ENCODE data around the gene KCNIP3. TPM values are rescaled to one million over a fixed set of nuclear protein-coding genes. Genes with fewer than 3 reads are reported as not detected.

The KCNIP3 gene
- total RNA-seq, 1 experiment from 2014 or later: 4.5 TPM

- Histone ChIP-seq H3K27ac (no peak overlapping the region), H3K4me3 (peak overlapping the region; percentile 18; the same call in 1 of the 2 replicates), H3K79me2 (ENCODE audit: low read depth) (no peaks in the 10 kb centered on the region), H3K4me1 (replicated peaks; ENCODE audit: insufficient read depth) (0 out of 2 replicates have a peak, but pooled peaks cover 4% of the 10 kb centered on the region), H3K27me3 (ENCODE audit: insufficient read depth, low read depth) (peaks cover 26% of the 10 kb centered on the region), H4K20me1 (ENCODE audit: insufficient read depth) (no peaks in the 10 kb centered on the region), H3K9me2 (ENCODE audit: insufficient read depth) (no peaks in the 10 kb centered on the region), H3F3A (ENCODE audit: insufficient read depth, low read depth) (no peaks in the 10 kb centered on the region), H3K9me3 (ENCODE audit: insufficient read depth, low read depth) (no peaks in the 10 kb centered on the region), H3K36me3 (ENCODE audit: low read depth) (no peaks in the 10 kb centered on the region), H2AFZ (peak overlapping the region; percentile 66; the same call in 1 of the 2 replicates), H3K4me2 (peak overlapping the region; percentile 55)
- DNase-seq: no peak
- TF ChIP-seq CTCF (conservative IDR thresholded peaks at IDR 0.05): no peak
- no peak for TF ChIP-seq EZH2 (IDR thresholded peaks at IDR 0.05; ENCODE audit: low read depth)
- no TSS peak for BruUV-seq (replicated peaks)
- POLR2A ChIA-PET (ENCODE audit: unreplicated experiment): interaction anchor here (0.6 kb wide), 1 partner anchor 137 kb away, joined by 4 read pairs; no protein-coding TSS in a partner anchor
- intact Hi-C loops (cut with micrococcal nuclease; ENCODE audit: unreplicated experiment): loop anchor here (1.0 kb wide), 1 partner anchor 340 kb away; no protein-coding TSS in a partner anchor
- CTCF ChIA-PET: interaction anchor here (0.6 to 2.7 kb wide), 5 partner anchors 12 to 341 kb away, joined by 3 to 11 read pairs (median 7); partner anchors contain the start of gene FAHD2A
Observed at GRCh38 chr2:95388856-95389244, 91.7 kb downstream of the KCNIP3 start.

GRCh38 chr2:95389245-95390119 is 92.3 kb downstream of the KCNIP3 start:
- DNase-seq: peak in 1 of 2 experiments; percentile 74
- Histone ChIP-seq H3K79me2 (ENCODE audit: low read depth) (no peaks in the 10 kb centered on the region), H3K9me3 (ENCODE audit: insufficient read depth, low read depth) (no peaks in the 10 kb centered on the region), H3K9me2 (ENCODE audit: insufficient read depth) (no peaks in the 10 kb centered on the region), H3K36me3 (ENCODE audit: low read depth) (no peaks in the 10 kb centered on the region), H3K27me3 (ENCODE audit: insufficient read depth, low read depth) (peaks cover 20% of the 10 kb centered on the region; the same call in 1 of the 2 replicates), H4K20me1 (ENCODE audit: insufficient read depth) (no peaks in the 10 kb centered on the region), H3K4me2 (peak overlapping the region; percentile 55), H3K4me3 (peak overlapping the region; percentile 18; the same call in 1 of the 2 replicates), H2AFZ (0 out of 2 replicates have a peak overlapping the region, but pooled peaks have one; percentile 66), H3K4me1 (replicated peaks; ENCODE audit: insufficient read depth) (0 out of 2 replicates have a peak, but pooled peaks cover 4% of the 10 kb centered on the region), H3K27ac (no peak overlapping the region), H3F3A (ENCODE audit: insufficient read depth, low read depth) (no peaks in the 10 kb centered on the region)
- BruUV-seq (replicated peaks): no TSS peak
- ChIA-PET CTCF (interaction anchor here (0.6 to 2.7 kb wide), 5 partner anchors 12 to 340 kb away, joined by 3 to 11 read pairs (median 7); partner anchors contain the start of gene FAHD2A), POLR2A (ENCODE audit: unreplicated experiment) (interaction anchor here (0.6 kb wide), 2 partner anchors 13 to 137 kb away, joined by 3 to 4 read pairs; partner anchors contain the start of gene FAHD2A)
- TF ChIP-seq CTCF (conservative IDR thresholded peaks at IDR 0.05) (peak; percentile 97), EZH2 (IDR thresholded peaks at IDR 0.05; ENCODE audit: low read depth) (no peak)
- intact Hi-C loops (cut with micrococcal nuclease; ENCODE audit: unreplicated experiment): loop anchor here (1.0 kb wide), 1 partner anchor 340 kb away; no protein-coding TSS in a partner anchor

- TF ChIP-seq CTCF (conservative IDR thresholded peaks at IDR 0.05) (no peak), EZH2 (IDR thresholded peaks at IDR 0.05; ENCODE audit: low read depth) (no peak)
- no peak overlapping the region for H3K4me2 ChIP-seq
- H3K4me3 ChIP-seq: no peak overlapping the region
- no peaks in the 10 kb centered on the region for H4K20me1 ChIP-seq (ENCODE audit: insufficient read depth)
- DNase-seq: no peak
- H3K36me3 ChIP-seq (ENCODE audit: low read depth): no peaks in the 10 kb centered on the region
- no peaks in the 10 kb centered on the region for H3K9me3 ChIP-seq (ENCODE audit: insufficient read depth, low read depth)
- H3K79me2 ChIP-seq (ENCODE audit: low read depth): no peaks in the 10 kb centered on the region
- 0 out of 2 replicates have a peak, but pooled peaks cover 4% of the 10 kb centered on the region for H3K4me1 ChIP-seq (replicated peaks; ENCODE audit: insufficient read depth)
- ChIA-PET CTCF (no interaction called here), POLR2A (ENCODE audit: unreplicated experiment) (no interaction called here)
- intact Hi-C loops (cut with micrococcal nuclease; ENCODE audit: unreplicated experiment): no loop called here
- no peaks in the 10 kb centered on the region for H3F3A ChIP-seq (ENCODE audit: insufficient read depth, low read depth)
- no peaks in the 10 kb centered on the region for H3K9me2 ChIP-seq (ENCODE audit: insufficient read depth)
- no TSS peak for BruUV-seq (replicated peaks)
- no peak overlapping the region for H2AFZ ChIP-seq
- H3K27ac ChIP-seq: no peak overlapping the region
- H3K27me3 ChIP-seq (ENCODE audit: insufficient read depth, low read depth): peaks cover 16% of the 10 kb centered on the region; the same call in 1 of the 2 replicates
Observed at GRCh38 chr2:95390272-95390880, 93.2 kb downstream of the KCNIP3 start.
